Hepatocyte (in vitro differentiated cells): Measurements from ENCODE around the gene WDHD1. TPM values are rescaled to one million over a fixed set of nuclear protein-coding genes. Genes with fewer than 3 reads are reported as not detected.
"Not testable (repeated sequence)": the region's sequence is repeated elsewhere in the genome, so short reads cannot be mapped to it uniquely, and the experiment has no call there.

Experiments
- DNase-seq: peaks from one replicate; pipeline ENCODE4 v3.0.0-alpha.2; 2016; ENCODE audit warnings: low spot score
- H2AFZ ChIP-seq: fragments of 200-600 bp; sonication (generic); 2 replicates; pipeline ENCODE4 v1.6.0; 2016; ENCODE audit warnings: antibody characterized with exemption, mild to moderate bottlenecking
- H3K27ac ChIP-seq: fragments of 200-600 bp; sonication (generic); 2 replicates; pipeline ENCODE4 v1.5.1; 2016; ENCODE audit warnings: mild to moderate bottlenecking
- H3K27me3 ChIP-seq: fragments of 200-600 bp; sonication (generic); 2 replicates; pipeline ENCODE4 v1.6.1; 2016
- H3K36me3 ChIP-seq: fragments of 200-600 bp; sonication (generic); replicated peaks from 2 replicates; pipeline ENCODE4 v1.5.1; 2016; ENCODE audit warnings: low read depth; ENCODE audit not compliant: insufficient read depth
- H3K4me1 ChIP-seq: fragments of 200-600 bp; sonication (generic); 2 replicates; pipeline ENCODE4 v1.5.1; 2016; ENCODE audit warnings: mild to moderate bottlenecking, moderate library complexity; ENCODE audit not compliant: insufficient read depth
- H3K4me2 ChIP-seq: fragments of 200-600 bp; sonication (generic); 2 replicates; pipeline ENCODE4 v1.6.0; 2016
- H3K4me3 ChIP-seq: fragments of 200-600 bp; sonication (generic); 2 replicates; pipeline ENCODE4 v1.5.1; 2016; ENCODE audit warnings: mild to moderate bottlenecking
- H3K79me2 ChIP-seq: fragments of 200-600 bp; sonication (generic); 2 replicates; pipeline ENCODE4 v1.6.0; 2017; ENCODE audit warnings: mild to moderate bottlenecking
- H3K9me2 ChIP-seq: fragments of 200-600 bp; sonication (generic); replicated peaks from 2 replicates; pipeline ENCODE4 v1.6.0; 2017; ENCODE audit warnings: mild to moderate bottlenecking; ENCODE audit not compliant: insufficient read depth
- H3K9me3 ChIP-seq: fragments of 200-600 bp; sonication (generic); 2 replicates; pipeline ENCODE4 v1.5.1; 2016; ENCODE audit warnings: low read depth, mild to moderate bottlenecking
- H4K20me1 ChIP-seq: fragments of 200-600 bp; sonication (generic); 2 replicates; pipeline ENCODE4 v1.6.0; 2016; ENCODE audit warnings: mild to moderate bottlenecking; ENCODE audit not compliant: insufficient read depth, poor library complexity, severe bottlenecking
- CTCF ChIP-seq: fragments of 200-600 bp; sonication (generic); IDR thresholded peaks from 2 replicates; pipeline ENCODE4 v1.5.1; 2016; ENCODE audit warnings: antibody characterized with exemption, mild to moderate bottlenecking; ENCODE audit not compliant: poor library complexity
- EZH2 ChIP-seq: fragments of 200-600 bp; sonication (generic); IDR thresholded peaks from 2 replicates; pipeline ENCODE4 v1.6.1; 2016; ENCODE audit warnings: antibody characterized with exemption, mild to moderate bottlenecking, borderline replicate concordance
- EZH2phosphoT487 ChIP-seq: fragments of 200-600 bp; sonication (generic); IDR thresholded peaks from one replicate; pipeline ENCODE4 v1.6.1; 2018; ENCODE audit warnings: antibody characterized with exemption, mild to moderate bottlenecking, low read depth, moderate library complexity; ENCODE audit not compliant: unreplicated experiment, severe bottlenecking
- WGBS: methylation state at CpG from one replicate; pipeline ENCODE4 v1.1.6; 2016; ENCODE audit warnings: low lambda C conversion rate; ENCODE audit errors: missing lambda C conversion rate; 5-methylcytosine and 5-hydroxymethylcytosine counted together
- polyA plus RNA-seq: library from polyadenylated mRNA; unstranded; fragments of >200 nt; fragmentation: Nextera tagmentation; extraction: Ambion mirVana; gene quantifications from 2 replicates; pipeline ENCODE4 v1.2.1, GENCODE V29; 2016
- total RNA-seq: library from RNA; depleted of rRNA; stranded (reverse); fragments of >200 nt; gene quantifications from 2 replicates; pipeline ENCODE4 v1.2.3, GENCODE V29; 2014

WDHD1 gene
- total and polyA plus RNA-seq, 2 experiments from 2014 or later: 4.1 to 5.9 TPM

DNA sequence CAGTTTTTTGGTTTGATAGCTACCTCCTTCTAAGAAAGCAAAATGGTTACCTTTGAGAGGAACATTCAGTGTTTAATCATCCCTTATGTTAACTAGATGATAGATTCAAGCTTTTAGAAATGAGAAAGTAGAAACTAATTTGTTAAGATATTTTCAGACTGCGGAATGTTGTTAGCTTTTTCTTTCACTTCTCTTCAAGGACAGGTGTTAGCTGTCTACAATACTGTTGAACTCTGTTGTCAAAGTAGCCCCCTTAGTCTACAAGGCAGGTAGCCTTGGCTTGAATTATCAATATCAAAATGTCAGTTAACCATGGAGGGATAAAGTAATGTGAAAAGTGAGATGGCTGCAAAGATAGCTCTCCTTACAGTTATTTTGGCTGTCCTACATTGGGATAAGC is 39.3 kb upstream of the WDHD1 start:
- Histone ChIP-seq H3K4me1 (no peaks in the 10 kb centered on the region), H3K79me2 (peaks cover 19% of the 10 kb centered on the region), H3K36me3 (no peaks in the 10 kb centered on the region), H3K27me3 (no peaks in the 10 kb centered on the region), H3K4me3 (no peak overlapping the region), H3K9me3 (no peaks in the 10 kb centered on the region), H3K27ac (no peak overlapping the region), H3K4me2 (no peak overlapping the region), H2AFZ (no peak overlapping the region), H3K9me2 (no peaks in the 10 kb centered on the region), H4K20me1 (peaks cover 10% of the 10 kb centered on the region)
- 94% methylated on average over 1 of the region's 1 CpG for WGBS
- TF ChIP-seq EZH2: no peak
- no peak for TF ChIP-seq EZH2phosphoT487
- TF ChIP-seq CTCF: no peak
- no peak for DNase-seq

GRCh38 chr14:55065411-55065810 is 38.5 kb upstream of the WDHD1 start:
- Histone ChIP-seq H3K4me3 (no peak overlapping the region), H3K4me1 (no peaks in the 10 kb centered on the region), H3K36me3 (no peaks in the 10 kb centered on the region), H3K27ac (no peak overlapping the region), H3K9me3 (no peaks in the 10 kb centered on the region), H3K27me3 (no peaks in the 10 kb centered on the region), H2AFZ (no peak overlapping the region), H3K79me2 (peaks cover 27% of the 10 kb centered on the region), H4K20me1 (peaks cover 18% of the 10 kb centered on the region), H3K9me2 (no peaks in the 10 kb centered on the region), H3K4me2 (no peak overlapping the region)
- WGBS: 84% methylated on average over 2 of the region's 2 CpGs
- TF ChIP-seq EZH2 (no peak), CTCF (no peak), EZH2phosphoT487 (no peak)
- no peak for DNase-seq

- peaks cover 21% of the 10 kb centered on the region for H4K20me1 ChIP-seq
- not testable (repeated sequence) for H3K36me3 ChIP-seq, H3K9me3 ChIP-seq
Measured at GRCh38 chr14:55064896-55065295, 38.0 kb upstream of the WDHD1 start.

DNA sequence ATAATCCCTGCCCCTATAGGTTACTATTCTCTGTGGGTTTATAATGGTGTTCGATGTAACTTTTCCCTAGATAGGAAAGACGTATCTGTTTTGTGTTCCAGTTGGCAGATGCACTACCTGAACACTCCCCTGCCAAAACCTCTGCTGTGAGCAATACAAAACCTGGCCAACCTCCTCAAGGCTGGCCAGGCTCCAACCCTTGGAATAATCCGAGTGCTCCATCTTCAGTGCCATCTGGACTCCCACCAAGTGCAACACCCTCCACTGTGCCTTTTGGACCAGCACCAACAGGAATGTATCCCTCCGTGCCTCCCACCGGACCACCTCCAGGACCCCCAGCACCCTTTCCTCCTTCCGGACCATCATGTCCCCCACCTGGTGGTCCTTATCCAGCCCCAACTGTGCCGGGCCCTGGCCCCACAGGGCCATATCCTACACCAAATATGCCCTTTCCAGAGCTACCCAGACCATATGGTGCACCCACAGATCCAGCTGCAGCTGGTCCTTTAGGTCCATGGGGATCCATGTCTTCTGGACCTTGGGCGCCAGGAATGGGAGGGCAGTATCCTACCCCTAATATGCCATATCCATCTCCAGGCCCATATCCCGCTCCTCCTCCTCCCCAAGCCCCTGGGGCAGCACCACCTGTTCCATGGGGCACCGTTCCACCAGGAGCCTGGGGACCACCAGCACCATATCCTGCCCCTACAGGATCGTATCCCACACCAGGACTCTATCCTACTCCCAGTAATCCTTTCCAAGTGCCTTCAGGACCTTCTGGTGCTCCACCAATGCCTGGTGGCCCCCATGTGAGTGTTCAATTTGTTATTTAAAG is 35.8 kb upstream of the WDHD1 start:
- WGBS: 92% methylated on average over 11 of the region's 11 CpGs
- H2AFZ ChIP-seq: no peak overlapping the region
- TF ChIP-seq CTCF (no peak), EZH2phosphoT487 (no peak), EZH2 (no peak)
- peaks cover 43% of the 10 kb centered on the region for H4K20me1 ChIP-seq
- H3K36me3 ChIP-seq: no peaks in the 10 kb centered on the region
- H3K4me3 ChIP-seq: no peak overlapping the region
- no peaks in the 10 kb centered on the region for H3K9me3 ChIP-seq
- H3K27ac ChIP-seq: no peak overlapping the region
- DNase-seq: no peak
- H3K79me2 ChIP-seq: peaks cover 54% of the 10 kb centered on the region
- H3K9me2 ChIP-seq: no peaks in the 10 kb centered on the region
- H3K4me2 ChIP-seq: no peak overlapping the region
- H3K4me1 ChIP-seq: no peaks in the 10 kb centered on the region
- H3K27me3 ChIP-seq: no peaks in the 10 kb centered on the region

More at GRCh38 chr14:55064896-55065295, 38.0 kb upstream of the WDHD1 start:
- H3K4me1 ChIP-seq, H3K27me3 ChIP-seq, H3K4me3 ChIP-seq, H2AFZ ChIP-seq, H3K9me2 ChIP-seq, H3K4me2 ChIP-seq, DNase-seq, H3K27ac ChIP-seq: not testable (repeated sequence)
- H3K79me2 ChIP-seq: peaks cover 32% of the 10 kb centered on the region
- 65% methylated on average over 2 of the region's 2 CpGs for WGBS
